GM11168 (cell line): ENCODE results near the gene ACTN1.

Source experiments
- in situ Hi-C: fragments of 300-500 bp; cut with MboI; formaldehyde crosslinking; loops from one replicate; pipeline ENCODE4 v1.12.0; 2022; ENCODE audit warnings: low sequenced_read_pairs; ENCODE audit not compliant: unreplicated experiment

Gene ACTN1

GRCh38 chr14:68971411-68972035 lies 7.6 kb downstream of the ACTN1 start:
- in situ Hi-C loops: no loop called here

GRCh38 chr14:68970736-68971135 lies 8.4 kb downstream of the ACTN1 start:
- in situ Hi-C loops: no loop called here

- in situ Hi-C loops: no loop called here
Observed at GRCh38 chr14:68970038-68970612, 9.0 kb downstream of the ACTN1 start.

GRCh38 chr14:68969278-68970033 lies 9.6 kb downstream of the ACTN1 start:
- in situ Hi-C loops: no loop called here

GRCh38 chr14:68968721-68969120 lies 10.4 kb downstream of the ACTN1 start:
- in situ Hi-C loops: no loop called here

GRCh38 chr14:68968051-68968450 lies 11.1 kb downstream of the ACTN1 start:
- in situ Hi-C loops: no loop called here

GRCh38 chr14:68967459-68967940 lies 11.6 kb downstream of the ACTN1 start:
- in situ Hi-C loops: no loop called here

GRCh38 chr14:68966872-68967301 lies 12.2 kb downstream of the ACTN1 start:
- in situ Hi-C loops: no loop called here

- in situ Hi-C loops: no loop called here
Observed at GRCh38 chr14:68965261-68965761, 13.8 kb downstream of the ACTN1 start.

GRCh38 chr14:68964300-68965093 lies 14.6 kb downstream of the ACTN1 start:
- in situ Hi-C loops: no loop called here

- in situ Hi-C loops: no loop called here
Observed at GRCh38 chr14:68962681-68963080, 16.4 kb downstream of the ACTN1 start.

- in situ Hi-C loops: no loop called here
Observed at GRCh38 chr14:68961781-68962584, 17.1 kb downstream of the ACTN1 start.

- in situ Hi-C loops: no loop called here
Observed at GRCh38 chr14:68961361-68961760, 17.7 kb downstream of the ACTN1 start.

GRCh38 chr14:68960123-68960522 lies 19.0 kb downstream of the ACTN1 start:
- in situ Hi-C loops: no loop called here

GRCh38 chr14:68959035-68959434 lies 20.1 kb downstream of the ACTN1 start:
- in situ Hi-C loops: no loop called here

GRCh38 chr14:68958553-68958952 lies 20.5 kb downstream of the ACTN1 start:
- in situ Hi-C loops: no loop called here

GRCh38 chr14:68957775-68958174 lies 21.3 kb downstream of the ACTN1 start:
- in situ Hi-C loops: no loop called here

GRCh38 chr14:68956724-68957123 lies 22.4 kb downstream of the ACTN1 start:
- in situ Hi-C loops: no loop called here

GRCh38 chr14:68955851-68956179 lies 23.3 kb downstream of the ACTN1 start:
- in situ Hi-C loops: no loop called here
